GM12864 (cell line): Measurements from ENCODE around the gene STX7.

ENCODE experiments used
- DNase-seq: peaks from one replicate; pipeline ENCODE4 v3.0.0-alpha.2; 2011; ENCODE audit warnings: low read depth
- H3K4me3 ChIP-seq: 2 replicates; pipeline ENCODE4 v1.5.1; 2011; ENCODE audit warnings: mild to moderate bottlenecking, low read depth, low read length, control low read depth
- TF ChIP-seq, protein P1 (sequence below): IDR thresholded peaks from 2 replicates; pipeline ENCODE4 v1.5.1; 2011; ENCODE audit warnings: low read depth, mild to moderate bottlenecking, moderate library complexity, low read length, control low read depth, inconsistent platforms; ENCODE audit errors: missing control alignments

Gene STX7

DNA sequence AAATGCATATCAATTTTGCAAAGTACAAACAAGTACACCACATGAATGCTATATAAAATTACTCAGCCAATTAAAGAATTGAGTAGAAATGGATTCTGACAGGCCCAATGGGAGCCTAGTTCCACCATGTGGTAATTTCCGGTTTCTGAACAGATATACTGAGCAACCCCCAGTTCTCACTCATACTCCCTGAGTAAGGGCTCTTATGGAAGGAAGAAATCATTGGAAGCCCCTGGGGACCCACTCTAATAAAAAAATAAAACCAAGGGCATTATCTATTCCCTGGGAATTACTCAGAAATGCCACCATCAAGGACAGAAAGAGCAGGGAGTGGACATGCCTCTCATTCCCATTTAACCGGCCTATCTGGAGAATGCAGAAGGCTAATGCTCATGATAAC lies 34.6 kb downstream of the STX7 start:
- TF ChIP-seq, protein P1, sequence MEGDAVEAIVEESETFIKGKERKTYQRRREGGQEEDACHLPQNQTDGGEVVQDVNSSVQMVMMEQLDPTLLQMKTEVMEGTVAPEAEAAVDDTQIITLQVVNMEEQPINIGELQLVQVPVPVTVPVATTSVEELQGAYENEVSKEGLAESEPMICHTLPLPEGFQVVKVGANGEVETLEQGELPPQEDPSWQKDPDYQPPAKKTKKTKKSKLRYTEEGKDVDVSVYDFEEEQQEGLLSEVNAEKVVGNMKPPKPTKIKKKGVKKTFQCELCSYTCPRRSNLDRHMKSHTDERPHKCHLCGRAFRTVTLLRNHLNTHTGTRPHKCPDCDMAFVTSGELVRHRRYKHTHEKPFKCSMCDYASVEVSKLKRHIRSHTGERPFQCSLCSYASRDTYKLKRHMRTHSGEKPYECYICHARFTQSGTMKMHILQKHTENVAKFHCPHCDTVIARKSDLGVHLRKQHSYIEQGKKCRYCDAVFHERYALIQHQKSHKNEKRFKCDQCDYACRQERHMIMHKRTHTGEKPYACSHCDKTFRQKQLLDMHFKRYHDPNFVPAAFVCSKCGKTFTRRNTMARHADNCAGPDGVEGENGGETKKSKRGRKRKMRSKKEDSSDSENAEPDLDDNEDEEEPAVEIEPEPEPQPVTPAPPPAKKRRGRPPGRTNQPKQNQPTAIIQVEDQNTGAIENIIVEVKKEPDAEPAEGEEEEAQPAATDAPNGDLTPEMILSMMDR, result no peak
- H3K4me3 ChIP-seq, result no peak overlapping the region
- DNase-seq, result no peak

GRCh38 chr6:132476688-132477087 lies 36.2 kb downstream of the STX7 start:
- no peak overlapping the region for H3K4me3 ChIP-seq
- TF ChIP-seq, protein P1, result no peak
- DNase-seq, result no peak

GRCh38 chr6:132475925-132476324 lies 37.0 kb downstream of the STX7 start:
- no peak overlapping the region for H3K4me3 ChIP-seq
- no peak for DNase-seq
- TF ChIP-seq, protein P1, result no peak

- TF ChIP-seq, protein P1, result no peak
- H3K4me3 ChIP-seq, result no peak overlapping the region
- DNase-seq, result no peak
Measured at GRCh38 chr6:132471787-132472186, 41.1 kb downstream of the STX7 start.

- H3K4me3 ChIP-seq, result no peak overlapping the region
- no peak for DNase-seq
- TF ChIP-seq, protein P1, result no peak
Measured at GRCh38 chr6:132466952-132467351, 46.0 kb downstream of the STX7 start.

GRCh38 chr6:132465530-132466485 lies 47.1 kb downstream of the STX7 start:
- TF ChIP-seq, protein P1, result no peak
- DNase-seq, result no peak
- H3K4me3 ChIP-seq, result no peak overlapping the region

- TF ChIP-seq, protein P1, result no peak
- no peak for DNase-seq
- H3K4me3 ChIP-seq, result no peak overlapping the region
Measured at GRCh38 chr6:132464538-132465256, 48.2 kb downstream of the STX7 start.
